Lung (tissue), 12 donors: ENCODE data around the gene ZNRF4. TPM values are rescaled to one million over a fixed set of nuclear protein-coding genes. Genes with fewer than 3 reads are reported as not detected.
A peak's percentile ranks its signal among the peaks of the same experiment; 100 is the strongest.
"Not testable (repeated sequence)": the region's sequence is repeated elsewhere in the genome, so short reads cannot be mapped to it uniquely, and the experiment has no call there.

Experiments
- ATAC-seq: fragments of 200-7000 bp; cut with Tn5 transposase; one replicate; pipeline ENCODE4 v1.9.1; 2020; ENCODE audit warnings: moderate number of reproducible peaks; ENCODE audit not compliant: insufficient read depth, low FRiP score
- DNase-seq, 3 donors: peaks; one replicate each; pipeline ENCODE4 v3.0.0-alpha.2; 2013 to 2017
- H3K27ac ChIP-seq, 2 donors: one replicate each; pipeline ENCODE4 v1.5.1; 2013; ENCODE audit warnings: mild to moderate bottlenecking in 2 of 2, moderate library complexity in 2 of 2, control low read depth in 1 of 2, inconsistent platforms in 1 of 2, low read depth in 1 of 2, low read length in 1 of 2
- H3K27me3 ChIP-seq, 3 donors: one replicate each; pipeline ENCODE4 v1.5.1; 2013; ENCODE audit warnings: low read length in 2 of 3; ENCODE audit not compliant: control insufficient read depth in 3 of 3, insufficient read depth in 3 of 3
- H3K36me3 ChIP-seq, 4 donors: one replicate each; pipeline ENCODE4 v1.5.1; 2013; ENCODE audit warnings: low read length in 4 of 4, mild to moderate bottlenecking in 1 of 4, moderate library complexity in 1 of 4; ENCODE audit not compliant: control insufficient read depth in 4 of 4, insufficient read depth in 4 of 4
- H3K4me1 ChIP-seq, 5 donors: one replicate each; pipeline ENCODE4 v1.5.1; 2013; ENCODE audit warnings: low read length in 5 of 5, mild to moderate bottlenecking in 2 of 5, moderate library complexity in 1 of 5; ENCODE audit not compliant: control insufficient read depth in 5 of 5, insufficient read depth in 5 of 5
- H3K4me3 ChIP-seq: one replicate; pipeline ENCODE4 v1.5.1; 2013; ENCODE audit warnings: mild to moderate bottlenecking, control low read depth, moderate library complexity
- H3K9ac ChIP-seq, 2 donors: one replicate each; pipeline ENCODE4 v1.5.1; 2013; ENCODE audit warnings: low read length in 2 of 2, control low read depth in 1 of 2; ENCODE audit not compliant: insufficient read depth in 1 of 2
- H3K9me3 ChIP-seq, 4 donors: one replicate each; pipeline ENCODE4 v1.5.1; 2013; ENCODE audit warnings: low read length in 3 of 4, mild to moderate bottlenecking in 1 of 4, moderate library complexity in 1 of 4; ENCODE audit not compliant: control insufficient read depth in 4 of 4, insufficient read depth in 3 of 4
- CTCF ChIP-seq: IDR thresholded peaks from 2 replicates; pipeline ENCODE4 v1.5.1; 2012; ENCODE audit warnings: mild to moderate bottlenecking; ENCODE audit errors: control extremely low read depth, extremely low read depth
- WGBS, 2 donors: extraction: QIAGEN DNeasy Blood & Tissue Kit; methylation state at CpG; one replicate each; pipeline ENCODE4 v1.1.7; 2013; 5-methylcytosine and 5-hydroxymethylcytosine counted together
- polyA plus RNA-seq, 2 donors: library from polyadenylated mRNA; stranded (reverse); fragments of 200-250 nt; gene quantifications; one replicate each; pipeline ENCODE4 v1.2.1, GENCODE V29; 2013
- total RNA-seq, 2 donors: library from RNA; depleted of rRNA in 1 of 2; stranded (reverse); fragments of >200 nt in 1 of 2; gene quantifications; one replicate each; pipeline ENCODE4 v1.2.1, GENCODE V29; 2014 to 2021
- donor health status: control.
- donor health status: control.
- donor health status: Bipolar disorder and iron deficiency.
- donor health status: healthy.
- donor health status: DM: yes; HTN: yes; CAD: no.

ZNRF4 gene
- total and polyA plus RNA-seq, 4 donors = not detected

- H3K4me3 ChIP-seq = no peak overlapping the region
- H3K36me3 ChIP-seq = no peaks in the 10 kb centered on the region
- no peak for TF ChIP-seq CTCF
- H3K9ac ChIP-seq = no peak overlapping the region
- peaks cover 0 to 4% (median 0%) of the 10 kb centered on the region in 3 donors for H3K27me3 ChIP-seq
- DNase-seq = peak; percentile 48 to 55 (median 53)
- no peaks in the 10 kb centered on the region for H3K4me1 ChIP-seq
- 28 to 36% methylated on average over 13 of the region's 13 CpGs for WGBS, 2 donors
- ATAC-seq = no peak
- no peak overlapping the region for H3K27ac ChIP-seq
- peaks cover 0 to 18% (median 7%) of the 10 kb centered on the region in 4 donors for H3K9me3 ChIP-seq
These were observed 29.4 kb downstream of the ZNRF4 start for GRCh38 chr19:5484398-5485285.

- H3K27ac ChIP-seq = no peak overlapping the region
- no peak for ATAC-seq
- no peak for DNase-seq
- no peak overlapping the region for H3K4me3 ChIP-seq
- TF ChIP-seq CTCF = no peak
- no peak overlapping the region for H3K9ac ChIP-seq
- peaks cover 0 to 18% (median 7%) of the 10 kb centered on the region in 4 donors for H3K9me3 ChIP-seq
- 69 to 77% methylated on average over 3 of the region's 3 CpGs for WGBS, 2 donors
- H3K36me3 ChIP-seq = no peaks in the 10 kb centered on the region
- peaks cover 0 to 4% (median 0%) of the 10 kb centered on the region in 3 donors for H3K27me3 ChIP-seq
- H3K4me1 ChIP-seq = no peaks in the 10 kb centered on the region
These were observed 30.0 kb downstream of the ZNRF4 start for GRCh38 chr19:5485286-5485636.

- not testable (repeated sequence) for ATAC-seq, H3K27ac ChIP-seq, H3K27me3 ChIP-seq, H3K36me3 ChIP-seq, DNase-seq, H3K9ac ChIP-seq, H3K4me3 ChIP-seq, H3K4me1 ChIP-seq
- 89 to 93% methylated on average over 4 of the region's 4 CpGs for WGBS, 2 donors
- H3K9me3 ChIP-seq = peaks cover 0 to 18% (median 7%) of the 10 kb centered on the region in 4 donors
These were observed 30.4 kb downstream of the ZNRF4 start for GRCh38 chr19:5485658-5486057.

- no peak for DNase-seq
- ATAC-seq = no peak
- H3K27me3 ChIP-seq = peaks cover 9 to 10% (median 9%) of the 10 kb centered on the region in 3 donors
- H3K4me3 ChIP-seq = no peak overlapping the region
- H3K27ac ChIP-seq = no peak overlapping the region
- 60 to 61% methylated on average over 7 of the region's 7 CpGs for WGBS, 2 donors
- H3K9me3 ChIP-seq = peaks cover 0 to 10% (median under 1%) of the 10 kb centered on the region in 4 donors
- H3K9ac ChIP-seq = no peak overlapping the region
- H3K4me1 ChIP-seq = no peaks in the 10 kb centered on the region
- H3K36me3 ChIP-seq = no peaks in the 10 kb centered on the region
- TF ChIP-seq CTCF = no peak
These were observed 32.0 kb downstream of the ZNRF4 start for GRCh38 chr19:5487222-5487621.
